Nephron (organoid): Measurements from ENCODE around the gene SERPINB10.
A peak's percentile ranks its signal among the peaks of the same experiment; 100 is the strongest.

Experiments used
- H3K27ac Mint-ChIP-seq, 3 experiments: 2 replicates each; pipeline ENCODE4 v1.8.0; 2020; ENCODE audit warnings: mixed read lengths in 3 of 3, mild to moderate bottlenecking in 2 of 3, moderate library complexity in 1 of 3
- H3K27me3 Mint-ChIP-seq: 2 replicates; pipeline ENCODE4 v1.8.0; 2021; ENCODE audit warnings: low read depth, mild to moderate bottlenecking, moderate library complexity, mixed read lengths
- H3K36me3 Mint-ChIP-seq: 2 replicates; pipeline ENCODE4 v1.8.0; 2020; ENCODE audit warnings: low read depth, mixed read lengths
- H3K4me1 Mint-ChIP-seq: 2 replicates; pipeline ENCODE4 v1.8.0; 2020; ENCODE audit warnings: mixed read lengths
- H3K4me3 Mint-ChIP-seq, 3 experiments: 2 replicates each; pipeline ENCODE4 v1.8.0; 2020; ENCODE audit warnings: mild to moderate bottlenecking in 3 of 3, mixed read lengths in 3 of 3, moderate library complexity in 2 of 3
- H3K9me3 Mint-ChIP-seq: 2 replicates; pipeline ENCODE4 v1.8.0; 2020; ENCODE audit warnings: mixed read lengths
- CTCF ChIP-seq, 3 experiments: fragments of 200-600 bp; sonication (generic); IDR thresholded peaks; one replicate each; pipeline ENCODE4 v1.5.0; 2021; ENCODE audit warnings: antibody characterized with exemption in 3 of 3; ENCODE audit not compliant: unreplicated experiment in 3 of 3

SERPINB10 gene

GRCh38 chr18:63953811-63954210 is 46.1 kb downstream of the SERPINB10 start:
- no peak for TF ChIP-seq CTCF (IDR thresholded peaks at IDR 0.05; ENCODE audit: unreplicated experiment in 3 of 3)
- Mint-ChIP-seq H3K4me3 (no peak overlapping the region), H3K36me3 (no peaks in the 10 kb centered on the region), H3K9me3 (no peaks in the 10 kb centered on the region), H3K27me3 (peaks cover 8% of the 10 kb centered on the region), H3K4me1 (peaks cover 3% of the 10 kb centered on the region), H3K27ac (no peak overlapping the region)

GRCh38 chr18:63956755-63957154 is 49.0 kb downstream of the SERPINB10 start:
- no peak overlapping the region for H3K4me3 Mint-ChIP-seq
- H3K27me3 Mint-ChIP-seq, result no peaks in the 10 kb centered on the region
- H3K4me1 Mint-ChIP-seq, result peaks cover 8% of the 10 kb centered on the region
- H3K27ac Mint-ChIP-seq, result no peak overlapping the region
- no peaks in the 10 kb centered on the region for H3K36me3 Mint-ChIP-seq
- TF ChIP-seq CTCF (IDR thresholded peaks at IDR 0.05; ENCODE audit: unreplicated experiment in 3 of 3), result no peak
- no peaks in the 10 kb centered on the region for H3K9me3 Mint-ChIP-seq

- H3K36me3 Mint-ChIP-seq, result no peaks in the 10 kb centered on the region
- TF ChIP-seq CTCF (IDR thresholded peaks at IDR 0.05; ENCODE audit: unreplicated experiment in 3 of 3), result no peak
- no peak overlapping the region for H3K4me3 Mint-ChIP-seq
- no peaks in the 10 kb centered on the region for H3K9me3 Mint-ChIP-seq
- H3K27me3 Mint-ChIP-seq, result peaks cover 5% of the 10 kb centered on the region
- H3K27ac Mint-ChIP-seq, result peak overlapping the region in 2 of 3 experiments; percentile 46 to 54
- H3K4me1 Mint-ChIP-seq, result peaks cover 5% of the 10 kb centered on the region
Observed at GRCh38 chr18:63960891-63961290, 53.1 kb downstream of the SERPINB10 start.

GRCh38 chr18:63961435-63961980 is 53.8 kb downstream of the SERPINB10 start:
- TF ChIP-seq CTCF (IDR thresholded peaks at IDR 0.05; ENCODE audit: unreplicated experiment in 3 of 3), result no peak
- H3K4me3 Mint-ChIP-seq, result no peak overlapping the region
- H3K27ac Mint-ChIP-seq, result no peak overlapping the region
- H3K27me3 Mint-ChIP-seq, result peaks cover 5% of the 10 kb centered on the region
- H3K36me3 Mint-ChIP-seq, result no peaks in the 10 kb centered on the region
- H3K4me1 Mint-ChIP-seq, result peaks cover 5% of the 10 kb centered on the region
- H3K9me3 Mint-ChIP-seq, result no peaks in the 10 kb centered on the region

GRCh38 chr18:63962137-63962536 is 54.4 kb downstream of the SERPINB10 start:
- no peak for TF ChIP-seq CTCF (IDR thresholded peaks at IDR 0.05; ENCODE audit: unreplicated experiment in 3 of 3)
- no peak overlapping the region for H3K4me3 Mint-ChIP-seq
- no peaks in the 10 kb centered on the region for H3K9me3 Mint-ChIP-seq
- peaks cover 5% of the 10 kb centered on the region for H3K27me3 Mint-ChIP-seq
- H3K4me1 Mint-ChIP-seq, result peaks cover 5% of the 10 kb centered on the region
- H3K36me3 Mint-ChIP-seq, result no peaks in the 10 kb centered on the region
- no peak overlapping the region for H3K27ac Mint-ChIP-seq

- peaks cover 5% of the 10 kb centered on the region for H3K4me1 Mint-ChIP-seq
- H3K36me3 Mint-ChIP-seq, result no peaks in the 10 kb centered on the region
- H3K9me3 Mint-ChIP-seq, result no peaks in the 10 kb centered on the region
- no peak overlapping the region for H3K4me3 Mint-ChIP-seq
- H3K27ac Mint-ChIP-seq, result no peak overlapping the region
- peak; percentile 48 to 61 (median 54) for TF ChIP-seq CTCF (IDR thresholded peaks at IDR 0.05; ENCODE audit: unreplicated experiment in 3 of 3)
- peaks cover 5% of the 10 kb centered on the region for H3K27me3 Mint-ChIP-seq
Observed at GRCh38 chr18:63963615-63964256, 56.0 kb downstream of the SERPINB10 start.
